RWPE2 (cell line): ENCODE results near the gene ASIC3.

Source experiments
- ATAC-seq: fragments of 200-7000 bp; cut with Tn5 transposase; 3 replicates; pipeline ENCODE4 v1.9.1; 2021; ENCODE audit warnings: low read depth
- DNase-seq: peaks from one replicate; pipeline ENCODE4 v3.0.0-alpha.2; 2020; ENCODE audit warnings: low spot score
- H3K27ac ChIP-seq: fragments of 450-650 bp; 2 replicates; pipeline ENCODE4 v1.5.1; 2017; ENCODE audit warnings: mild to moderate bottlenecking; ENCODE audit not compliant: poor library complexity, severe bottlenecking
- H3K27me3 ChIP-seq: fragments of 250-450 bp; sonication (Bioruptor Pico); 2 replicates; pipeline ENCODE4 v1.5.1; 2021; ENCODE audit warnings: mild to moderate bottlenecking, moderate library complexity; ENCODE audit not compliant: insufficient read depth, poor library complexity, severe bottlenecking
- H3K36me3 ChIP-seq: fragments of 250-450 bp; sonication (Bioruptor Pico); 2 replicates; pipeline ENCODE4 v1.5.1; 2020; ENCODE audit warnings: low read depth, mild to moderate bottlenecking, moderate library complexity
- H3K4me1 ChIP-seq: fragments of 250-450 bp; sonication (Bioruptor Pico); 2 replicates; pipeline ENCODE4 v1.5.1; 2021; ENCODE audit warnings: mild to moderate bottlenecking, moderate library complexity; ENCODE audit not compliant: insufficient read depth, poor library complexity, severe bottlenecking
- H3K4me3 ChIP-seq: fragments of 250-450 bp; sonication (Bioruptor Pico); 2 replicates; pipeline ENCODE4 v1.5.1; 2021; ENCODE audit warnings: mild to moderate bottlenecking, moderate library complexity; ENCODE audit not compliant: severe bottlenecking
- H3K9me3 ChIP-seq: fragments of 250-450 bp; sonication (Bioruptor Pico); 2 replicates; pipeline ENCODE4 v1.5.1; 2021; ENCODE audit warnings: mild to moderate bottlenecking, moderate library complexity; ENCODE audit not compliant: severe bottlenecking
- CTCF ChIP-seq: fragments of 450-650 bp; IDR thresholded peaks from one replicate; pipeline ENCODE4 v1.5.1; 2017; ENCODE audit warnings: mild to moderate bottlenecking, moderate library complexity; ENCODE audit not compliant: poor library complexity, severe bottlenecking

The ASIC3 gene

GRCh38 chr7:151008143-151008510 is 40.2 kb upstream of the ASIC3 start:
- H3K4me1 ChIP-seq: no peaks in the 10 kb centered on the region
- peak overlapping the region; percentile 21 for H3K4me3 ChIP-seq
- H3K36me3 ChIP-seq: no peaks in the 10 kb centered on the region
- TF ChIP-seq CTCF: no peak
- H3K27ac ChIP-seq: no peak overlapping the region
- H3K27me3 ChIP-seq: no peaks in the 10 kb centered on the region
- DNase-seq (no peak), ATAC-seq (no peak)
- peaks cover 3% of the 10 kb centered on the region for H3K9me3 ChIP-seq

GRCh38 chr7:151008511-151009323 is 39.6 kb upstream of the ASIC3 start:
- DNase-seq (no peak), ATAC-seq (peak; percentile 69)
- Histone ChIP-seq H3K36me3 (no peaks in the 10 kb centered on the region), H3K27me3 (no peaks in the 10 kb centered on the region), H3K9me3 (peaks cover 3% of the 10 kb centered on the region), H3K27ac (no peak overlapping the region), H3K4me1 (no peaks in the 10 kb centered on the region), H3K4me3 (peak overlapping the region; percentile 21)
- peak; percentile 78 for TF ChIP-seq CTCF

- H3K9me3 ChIP-seq: peaks cover 3% of the 10 kb centered on the region
- no peak overlapping the region for H3K4me3 ChIP-seq
- H3K27ac ChIP-seq: no peak overlapping the region
- no peak for TF ChIP-seq CTCF
- H3K27me3 ChIP-seq: no peaks in the 10 kb centered on the region
- H3K4me1 ChIP-seq: no peaks in the 10 kb centered on the region
- ATAC-seq (no peak), DNase-seq (no peak)
- H3K36me3 ChIP-seq: no peaks in the 10 kb centered on the region
These were observed 38.8 kb upstream of the ASIC3 start for GRCh38 chr7:151009327-151010036.

GRCh38 chr7:151010037-151010306 is 38.4 kb upstream of the ASIC3 start:
- no peak for TF ChIP-seq CTCF
- no peak for ATAC-seq
- H3K9me3 ChIP-seq: peaks cover 3% of the 10 kb centered on the region
- H3K27ac ChIP-seq: no peak overlapping the region
- H3K27me3 ChIP-seq: no peaks in the 10 kb centered on the region
- H3K36me3 ChIP-seq: no peaks in the 10 kb centered on the region
- no peaks in the 10 kb centered on the region for H3K4me1 ChIP-seq
- DNase-seq: no peak
- no peak overlapping the region for H3K4me3 ChIP-seq
